NCI-H748 treated with DMSO at 0.1 percent for 48 hours (cell line): ENCODE data around the gene HSH2D.

Experiments used
- DNase-seq: peaks from one replicate; lab custom pipeline; 2025; lab: John Stamatoyannopoulos, UW

The HSH2D gene

DNA sequence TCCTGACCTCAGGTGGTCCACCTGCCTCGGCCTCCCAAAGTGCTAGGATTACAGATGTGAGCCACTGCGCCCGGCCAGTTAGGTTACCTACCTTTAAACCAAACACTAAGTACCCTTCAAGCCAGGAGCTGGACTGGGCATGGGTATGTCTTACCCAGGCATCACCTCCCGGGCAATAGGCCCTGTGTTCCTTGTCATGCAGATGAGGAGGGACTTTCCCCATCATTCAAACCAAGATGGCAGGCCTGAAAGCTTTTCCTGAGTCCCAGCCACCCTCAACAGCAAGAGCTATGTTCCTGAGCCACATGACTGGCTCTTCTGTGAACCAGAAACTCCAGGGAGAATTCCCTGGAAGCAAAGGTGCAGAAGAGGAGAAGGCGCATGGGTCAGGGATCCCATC is 22.3 kb upstream of the HSH2D start:
- DNase-seq = no peak

DNA sequence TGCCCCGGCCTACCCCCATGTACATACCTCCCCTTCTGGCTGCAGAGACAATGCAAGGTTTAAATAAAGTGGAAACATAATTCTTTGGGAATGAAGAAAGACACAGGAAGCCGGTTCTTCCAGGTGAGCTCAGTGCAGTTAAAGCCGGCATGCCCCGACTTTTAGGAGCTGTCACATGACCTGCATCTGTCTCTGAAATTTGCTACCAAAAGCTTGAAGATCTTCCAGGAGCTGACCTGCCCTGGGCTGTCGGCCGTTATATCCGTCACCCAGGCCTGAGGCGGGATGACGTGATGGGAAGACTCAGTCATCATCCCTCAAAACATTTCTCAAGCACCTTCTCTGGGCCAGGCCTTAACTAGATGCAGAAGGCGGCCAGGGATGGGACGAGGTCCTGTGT is 21.5 kb upstream of the HSH2D start:
- no peak for DNase-seq

DNA sequence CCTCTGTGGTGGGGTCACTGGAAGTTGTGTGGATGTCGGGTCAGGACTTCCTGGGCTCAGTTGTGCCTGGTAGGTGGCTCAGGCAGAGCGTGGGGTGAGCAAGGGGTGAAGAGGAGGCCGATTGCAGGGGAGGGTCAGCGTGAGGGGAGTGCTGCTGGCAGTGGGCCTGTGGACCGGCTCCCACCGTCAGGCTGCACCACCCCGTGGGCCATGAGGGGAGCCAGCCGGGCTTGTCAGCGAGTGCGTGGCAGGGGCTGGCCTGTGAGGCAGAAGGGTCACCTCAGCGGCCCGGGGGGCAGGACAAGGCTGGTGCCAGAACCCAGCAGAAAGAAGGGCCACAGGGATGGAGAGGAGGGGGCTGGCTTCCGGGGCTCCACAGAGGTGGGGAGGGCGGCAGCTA is 18.5 kb upstream of the HSH2D start:
- no peak for DNase-seq

DNA sequence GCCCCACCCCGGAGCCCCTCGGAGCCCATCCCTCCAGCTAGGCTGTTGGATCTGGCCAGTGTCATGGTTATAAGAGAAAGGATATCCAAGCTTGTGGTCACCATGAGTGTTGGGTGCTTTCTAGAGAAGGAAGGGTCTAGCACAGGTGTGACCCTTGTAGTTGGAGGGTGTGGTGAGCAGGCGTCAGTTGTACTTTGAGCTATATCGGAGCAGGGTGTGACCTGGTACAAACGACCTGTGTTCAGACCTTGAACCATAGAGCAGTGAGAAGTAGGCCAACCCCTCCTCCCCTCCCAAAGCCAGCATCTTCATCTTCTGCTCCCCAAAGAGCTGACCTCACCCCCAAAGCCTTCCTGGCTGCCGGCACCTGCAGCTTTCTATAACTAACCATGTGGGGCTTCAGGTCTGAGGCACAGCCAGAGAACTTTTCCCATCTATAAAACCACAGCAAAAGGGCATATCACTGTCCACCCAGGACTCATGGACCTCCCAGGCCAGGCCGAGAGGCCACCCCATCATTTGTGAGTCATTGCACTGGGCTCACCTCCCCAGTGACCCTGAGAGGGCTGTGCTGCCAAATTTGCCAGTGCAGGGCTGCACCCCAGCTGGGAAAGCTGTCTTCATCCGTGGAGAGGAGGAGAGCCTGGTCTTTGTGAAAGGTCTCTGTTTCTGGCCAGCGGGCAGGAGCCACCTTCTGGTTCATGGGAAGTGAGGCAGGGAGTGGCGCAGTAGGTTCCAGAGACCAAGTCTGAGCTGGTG is 17.6 kb upstream of the HSH2D start:
- DNase-seq = no peak

DNA sequence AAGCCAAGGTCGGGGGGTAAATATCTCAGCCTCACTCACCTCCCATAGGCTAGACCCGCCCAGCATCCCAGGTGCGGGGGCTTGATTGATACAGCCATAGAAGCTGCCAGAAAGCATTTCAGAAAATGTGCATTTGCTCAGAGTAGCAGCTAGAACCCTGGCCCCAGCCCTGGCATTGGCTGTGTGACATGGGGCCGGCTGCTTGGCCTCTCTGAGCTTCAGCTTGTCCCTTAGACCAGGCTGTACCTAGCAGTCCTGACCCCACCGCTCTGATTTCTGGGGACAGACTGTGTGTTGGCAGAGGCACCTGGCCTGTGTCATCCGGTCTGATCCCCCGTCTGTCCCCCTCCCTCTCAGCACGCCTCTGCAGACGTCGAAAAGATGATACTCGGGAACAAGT is 16.4 kb upstream of the HSH2D start:
- no peak for DNase-seq

DNA sequence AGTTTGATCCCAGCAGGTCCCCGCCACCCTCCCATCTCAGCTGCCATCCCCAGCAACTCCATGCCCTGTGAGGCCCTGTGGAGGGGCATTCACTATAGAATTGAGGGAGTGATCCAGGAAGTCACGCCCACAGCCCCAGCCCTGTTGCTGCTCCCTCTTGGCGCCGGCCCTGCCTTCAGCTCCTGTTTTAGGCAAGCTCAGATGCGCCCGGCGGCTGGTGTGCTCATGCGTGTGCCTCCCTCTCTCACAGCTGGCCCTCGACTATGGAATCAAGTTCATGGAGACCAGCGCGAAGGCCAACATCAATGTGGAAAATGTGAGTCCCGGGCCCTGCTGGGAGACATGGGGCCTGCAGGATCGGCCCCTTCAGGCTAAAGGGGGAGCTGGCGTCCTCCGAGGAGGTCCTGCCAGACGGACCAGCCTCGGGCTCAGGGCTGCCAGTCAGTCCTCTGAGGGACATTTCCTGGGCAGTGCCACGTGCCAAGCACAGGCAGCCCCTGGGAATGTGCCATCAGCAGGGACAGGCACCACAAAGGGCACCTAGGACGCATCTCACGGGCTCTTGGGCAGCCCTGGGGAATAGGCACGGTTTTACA is 15.6 kb upstream of the HSH2D start:
- DNase-seq = no peak

DNA sequence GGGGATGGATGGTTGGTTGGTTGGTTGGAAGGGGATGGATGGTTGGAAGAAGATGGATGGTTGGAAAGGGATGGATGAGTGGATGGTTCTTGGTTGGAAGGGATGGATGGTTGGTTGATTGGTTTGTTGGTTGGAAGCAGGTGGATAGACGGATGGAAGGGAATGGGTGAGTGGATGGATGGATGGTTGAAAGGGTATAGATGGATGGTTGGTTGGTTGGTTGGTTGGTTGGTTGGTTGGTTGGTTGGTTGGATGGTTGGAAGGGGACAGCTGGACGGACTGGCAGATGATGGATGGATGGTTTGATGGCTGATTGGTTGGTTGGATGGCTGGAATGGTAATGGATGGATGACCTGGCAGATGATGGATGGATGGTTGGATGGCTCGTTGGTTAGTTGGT is 11.8 kb upstream of the HSH2D start:
- no peak for DNase-seq

DNA sequence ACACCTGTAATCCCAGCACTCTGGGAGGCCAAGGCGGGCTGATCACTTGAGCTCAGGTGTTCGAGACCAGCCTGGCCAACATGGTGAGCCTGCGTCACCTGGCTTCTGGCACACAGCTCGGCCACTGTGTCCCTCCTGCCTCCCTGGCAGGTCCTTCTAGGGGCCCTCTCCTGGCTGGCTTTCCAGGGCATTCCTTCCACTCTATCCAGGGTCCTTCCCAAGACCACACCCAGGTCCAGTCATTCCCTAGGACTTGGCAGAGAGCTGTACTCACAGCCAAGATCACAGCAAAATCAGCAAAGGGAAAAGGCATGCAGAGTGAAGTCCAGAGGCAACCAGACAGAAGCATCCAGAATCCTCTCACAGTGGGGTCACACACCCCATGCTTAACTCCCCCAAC is 9.7 kb upstream of the HSH2D start:
- no peak for DNase-seq

DNA sequence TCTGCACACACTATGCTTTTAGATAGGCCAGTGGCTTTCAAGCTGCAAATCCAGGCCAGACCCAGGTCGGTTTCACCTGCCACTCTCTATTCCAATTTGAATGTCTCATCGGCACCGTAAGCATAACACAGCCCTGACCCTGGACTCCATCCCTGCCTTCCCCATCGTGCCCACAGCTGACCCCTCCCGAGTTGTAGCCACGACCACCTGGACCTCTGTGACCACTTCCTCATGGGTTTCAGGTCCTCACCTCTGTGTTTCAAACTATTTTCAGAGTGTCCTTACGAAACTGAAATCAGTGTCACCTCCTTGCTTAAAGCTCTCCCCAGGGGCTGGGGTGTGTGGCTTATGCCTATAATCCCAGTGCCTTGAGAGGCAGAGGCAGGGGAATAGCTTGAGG is 9.0 kb upstream of the HSH2D start:
- DNase-seq = no peak

DNA sequence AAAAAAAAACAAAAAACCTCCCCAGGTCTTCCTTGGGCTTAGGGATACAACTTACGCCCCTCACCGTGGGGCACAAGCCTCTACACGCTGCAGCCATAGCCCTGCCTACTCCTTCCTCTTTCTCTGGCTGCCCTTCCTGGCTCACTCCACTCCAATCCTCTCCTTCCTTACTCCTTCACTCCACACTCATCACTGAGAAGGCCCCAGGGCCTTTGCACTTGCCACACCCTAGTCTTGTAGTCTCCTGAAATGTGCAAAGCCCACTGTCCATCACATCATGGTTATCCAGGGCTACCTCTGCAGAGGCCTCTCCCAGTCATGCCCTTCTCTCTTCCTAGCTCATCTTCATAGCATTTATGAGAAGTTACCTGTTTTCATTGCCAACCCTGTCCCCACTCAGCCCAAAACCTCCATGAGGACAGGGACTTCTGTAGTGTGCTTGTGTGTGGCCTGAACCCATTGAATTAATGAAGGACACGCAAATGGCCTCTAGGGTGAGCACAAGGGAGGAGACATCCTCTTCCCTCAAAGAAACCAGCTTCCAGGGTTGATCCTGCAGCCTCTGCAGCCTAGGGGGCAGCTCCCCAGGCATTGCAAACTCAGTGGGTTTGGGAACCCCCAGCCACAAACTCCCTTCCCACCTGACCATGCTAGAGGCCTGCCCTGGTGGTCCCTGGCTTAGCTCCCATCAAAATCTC is 7.9 kb upstream of the HSH2D start:
- no peak for DNase-seq

DNA sequence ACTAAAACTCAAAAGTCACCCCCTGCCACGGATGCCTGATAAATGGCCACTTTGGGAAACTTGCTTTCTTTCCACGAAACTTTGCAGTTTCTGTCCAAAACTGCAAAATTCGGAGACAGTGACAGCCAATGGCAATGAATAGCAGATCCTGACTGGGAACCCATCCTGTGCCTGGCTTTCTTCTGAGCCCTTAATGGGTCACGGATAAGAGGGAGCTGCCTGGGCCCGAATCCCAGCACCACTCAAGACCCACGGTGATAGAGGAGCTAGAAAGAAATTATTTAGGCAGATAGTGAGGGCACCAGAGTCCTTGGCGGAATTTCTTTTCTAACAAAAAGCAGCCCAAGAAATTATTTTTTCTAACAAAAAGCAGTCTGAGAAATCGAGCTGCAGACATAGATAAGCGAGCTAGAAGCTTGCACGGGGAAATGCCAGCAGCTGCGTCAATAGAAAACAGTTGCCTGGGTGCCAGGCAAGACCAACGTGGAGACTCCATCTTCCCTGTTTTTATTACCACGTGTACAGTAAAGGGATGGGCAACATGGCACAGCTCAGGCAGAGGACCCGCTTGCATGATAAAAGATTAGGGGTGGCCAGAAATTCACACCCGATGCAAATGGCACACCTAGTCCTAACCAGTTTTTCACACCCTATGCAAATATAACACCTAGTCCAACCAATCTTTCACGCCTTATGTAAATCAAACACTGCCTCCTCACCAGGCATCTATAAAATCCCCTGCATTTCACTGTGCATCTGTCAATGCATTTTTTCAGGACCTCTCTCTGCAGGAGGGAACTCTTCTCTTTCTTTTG is 7.1 kb upstream of the HSH2D start:
- no peak for DNase-seq

DNA sequence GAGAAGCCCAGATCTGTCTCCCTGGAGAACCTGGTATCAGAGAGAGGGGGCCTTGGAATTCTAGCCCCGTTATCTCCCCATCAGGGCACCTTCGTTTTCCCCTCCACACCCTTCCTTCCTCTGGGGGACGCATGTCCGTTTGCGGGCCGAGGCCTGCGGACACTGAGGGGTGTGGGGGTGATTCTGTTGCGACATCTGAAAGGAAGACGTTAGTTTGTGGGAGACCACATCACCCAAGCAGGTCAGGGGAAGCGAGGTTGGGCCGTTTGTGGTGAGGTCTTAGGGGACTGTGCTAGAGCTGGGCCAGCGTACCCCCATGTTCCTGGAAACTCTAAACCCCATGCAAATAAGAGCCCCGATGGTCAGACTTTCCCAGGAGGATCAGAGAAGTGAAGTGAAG is 3.7 kb upstream of the HSH2D start:
- no peak for DNase-seq

DNA sequence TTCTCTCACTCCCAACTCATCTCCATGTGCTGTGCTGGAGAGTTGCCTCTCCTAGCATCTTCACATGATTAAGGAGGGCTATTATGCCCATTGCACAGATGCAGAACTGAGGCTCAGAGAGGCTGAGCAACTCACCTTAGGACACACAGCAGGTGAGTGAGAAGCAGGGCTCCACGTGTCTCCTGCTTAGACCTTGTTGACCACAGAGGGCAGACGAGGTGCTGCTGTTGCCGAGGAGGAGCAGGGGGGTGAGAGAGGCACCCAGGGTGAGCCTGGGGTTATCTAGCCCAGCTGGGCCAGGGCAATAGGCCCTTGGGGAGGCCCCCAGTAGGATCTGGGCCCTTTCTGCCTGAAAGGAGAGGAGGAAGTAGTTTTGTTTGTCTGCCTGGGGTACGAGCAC is 2.4 kb upstream of the HSH2D start:
- DNase-seq = no peak

DNA sequence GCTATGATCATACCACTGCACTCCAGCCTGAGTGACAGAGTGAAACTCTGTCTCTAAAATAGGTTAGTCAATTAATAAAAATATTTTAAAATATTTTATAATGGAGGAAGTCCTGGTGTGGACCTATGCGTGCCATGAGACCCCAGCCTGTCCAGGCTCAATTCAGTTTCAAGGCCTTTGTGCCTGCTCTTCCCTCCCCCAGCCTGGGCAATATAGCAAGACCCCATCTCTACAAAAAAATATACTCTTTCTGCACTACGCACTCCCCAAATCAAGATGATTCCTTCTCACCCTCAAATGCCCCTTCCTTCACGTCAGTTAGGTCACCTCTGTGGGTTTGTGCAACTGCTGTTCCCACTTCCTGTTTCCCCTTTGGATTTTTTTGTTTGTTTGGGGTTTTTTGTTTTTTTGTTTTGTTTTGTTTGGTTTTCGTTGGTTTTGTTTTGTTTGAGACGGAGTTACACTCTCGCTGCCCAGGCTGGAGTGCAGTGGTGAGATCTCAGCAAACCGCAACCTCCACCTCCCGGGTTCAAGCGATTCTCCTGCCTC is 1.4 kb upstream of the HSH2D start:
- no peak for DNase-seq

DNA sequence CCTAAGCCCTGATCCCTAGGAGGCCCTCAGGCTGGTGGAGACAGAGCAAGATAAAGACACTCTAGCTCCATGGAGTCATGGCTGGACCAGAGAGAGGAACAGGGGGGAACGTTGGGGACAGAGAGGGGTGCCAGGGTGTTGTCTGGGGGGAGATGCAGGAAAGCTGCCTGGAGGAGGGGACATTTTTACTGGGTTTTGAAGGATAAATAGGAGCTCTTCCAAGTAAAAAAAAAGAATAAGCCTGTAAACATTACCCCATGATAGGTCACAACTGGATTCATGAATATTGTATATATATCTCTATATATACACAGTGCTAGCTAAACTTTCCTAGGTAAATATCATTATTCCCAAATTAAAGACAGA is 714 bp downstream of the HSH2D start:
- no peak for DNase-seq

DNA sequence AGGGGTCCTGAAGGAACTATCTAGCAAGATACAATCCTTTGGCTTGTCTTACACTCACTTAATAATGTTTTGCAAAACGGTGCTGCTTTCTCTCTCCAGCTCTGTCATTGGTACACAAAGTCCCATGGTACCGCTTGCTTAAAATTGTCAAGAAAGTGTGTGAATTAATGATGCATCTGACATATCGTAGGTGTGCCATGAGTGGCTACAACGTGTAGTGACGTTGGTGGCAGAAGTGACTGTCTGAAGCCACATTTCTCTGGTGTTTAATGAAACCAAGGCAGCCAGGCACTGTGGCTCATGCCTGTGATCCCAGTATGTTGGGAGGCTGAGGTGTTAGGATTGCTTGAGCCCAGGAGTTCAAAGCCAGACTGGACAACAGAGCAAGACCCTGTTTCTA is 2.6 kb downstream of the HSH2D start:
- DNase-seq = no peak

DNA sequence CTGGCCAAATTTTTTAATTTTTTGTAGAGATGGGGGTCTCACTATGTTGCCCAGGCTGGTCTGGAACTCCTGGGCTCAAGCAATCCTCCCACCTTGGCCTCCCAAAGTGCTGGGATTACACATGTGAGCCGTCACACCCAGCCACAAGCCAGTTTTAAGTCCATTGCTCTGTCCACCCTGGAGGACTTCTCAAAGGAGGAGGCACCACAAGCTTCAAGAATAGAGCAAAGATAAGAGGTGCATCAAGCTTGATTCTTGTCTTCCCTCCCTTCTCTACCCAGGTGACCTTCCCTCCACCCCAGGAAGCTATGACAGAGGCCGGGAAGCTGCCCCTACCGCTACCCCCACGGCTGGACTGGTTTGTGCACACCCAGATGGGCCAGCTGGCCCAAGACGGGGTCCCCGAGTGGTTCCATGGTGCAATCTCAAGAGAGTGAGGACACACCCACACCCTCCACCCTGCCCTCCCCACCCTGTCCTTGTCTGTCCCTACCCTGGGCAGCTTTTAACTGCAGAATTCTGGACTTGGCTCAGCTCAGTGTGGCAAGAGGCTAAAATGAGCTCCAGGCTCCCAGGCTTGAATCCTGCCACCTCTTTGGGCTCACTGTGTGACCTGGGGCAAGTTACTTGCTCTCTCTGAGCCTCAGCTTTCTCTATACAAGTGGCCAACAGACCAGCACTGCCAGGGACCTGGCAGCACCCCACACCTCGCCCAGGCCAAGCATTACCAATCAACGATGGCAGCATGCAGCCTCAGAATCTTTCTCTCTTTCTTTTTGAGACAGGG is 5.2 kb downstream of the HSH2D start:
- DNase-seq = no peak

DNA sequence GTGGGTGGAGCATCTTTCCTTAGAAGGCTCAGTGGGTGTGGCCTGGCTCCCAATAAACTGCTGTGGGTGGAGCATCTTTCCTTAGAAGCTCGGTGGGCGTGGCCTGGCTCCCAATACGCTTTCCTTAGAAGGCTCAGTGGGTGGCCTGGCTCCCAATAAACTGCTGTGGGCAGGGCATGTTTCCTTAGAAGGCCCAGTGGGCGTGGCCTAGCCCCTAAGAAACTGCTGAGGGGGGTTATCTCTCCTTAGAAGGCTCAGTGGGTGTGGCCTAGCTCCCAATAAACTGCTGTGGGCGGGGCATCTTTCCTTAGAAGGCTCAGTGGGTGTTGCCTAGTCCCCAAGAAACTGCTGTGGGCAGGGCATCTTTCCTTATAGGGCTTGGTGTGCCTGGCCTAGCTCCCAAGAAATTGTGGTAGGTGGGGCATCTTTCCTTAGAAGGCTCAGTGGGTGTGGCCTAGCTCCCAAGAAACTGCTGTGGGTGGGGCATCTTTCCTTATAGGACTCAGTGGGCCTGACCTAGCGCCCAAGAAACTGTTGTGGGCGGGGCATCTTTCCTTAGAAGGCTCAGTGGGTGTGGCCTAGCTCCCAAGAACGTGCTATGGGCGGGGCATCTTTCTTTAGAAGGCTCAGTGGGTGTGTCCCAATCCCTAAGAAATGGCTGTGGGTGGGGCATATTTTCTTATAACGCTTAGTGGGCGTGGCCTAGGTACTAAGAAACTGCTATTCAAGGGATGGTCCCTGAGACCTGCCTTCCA is 10.3 kb downstream of the HSH2D start:
- DNase-seq = no peak

DNA sequence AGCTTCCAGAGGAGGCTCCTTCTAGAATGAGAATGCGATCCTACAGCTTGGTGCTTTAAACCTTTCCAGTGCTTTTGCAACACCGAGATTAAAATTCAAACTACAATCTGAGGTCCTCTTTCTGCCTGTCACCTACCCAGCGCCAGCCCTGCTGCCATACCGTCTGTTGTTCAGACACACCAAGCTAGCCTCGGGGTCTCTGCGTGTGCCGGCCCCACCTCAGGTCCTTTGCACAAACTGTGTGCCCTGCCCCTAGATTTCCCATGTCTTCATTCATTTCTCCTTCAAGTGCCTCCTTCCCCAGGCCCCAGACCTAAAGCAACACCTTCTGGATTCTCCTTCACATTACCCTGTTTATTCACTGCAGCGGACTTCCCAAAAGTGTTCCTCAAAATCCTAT is 11.1 kb downstream of the HSH2D start:
- DNase-seq = no peak

DNA sequence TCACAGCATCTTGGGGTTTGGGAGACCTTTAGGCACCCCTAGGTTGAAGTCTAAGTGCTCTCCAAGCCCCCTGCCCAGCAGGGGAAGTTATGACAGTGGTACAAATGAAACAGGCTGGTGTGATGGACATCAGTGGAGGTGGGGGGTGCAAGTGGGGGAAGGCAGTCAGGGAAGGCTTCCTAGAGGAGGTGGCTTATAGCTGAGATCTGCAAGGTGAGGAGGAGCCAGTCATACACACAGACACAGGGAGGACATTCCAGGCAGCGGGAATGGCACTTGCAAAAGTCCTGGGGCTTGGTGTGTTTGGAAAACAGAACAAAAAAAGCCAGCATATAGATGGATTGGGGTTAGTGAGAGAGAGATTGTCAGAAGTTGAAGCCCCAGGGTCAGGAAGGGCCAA is 11.6 kb downstream of the HSH2D start:
- no peak for DNase-seq

DNA sequence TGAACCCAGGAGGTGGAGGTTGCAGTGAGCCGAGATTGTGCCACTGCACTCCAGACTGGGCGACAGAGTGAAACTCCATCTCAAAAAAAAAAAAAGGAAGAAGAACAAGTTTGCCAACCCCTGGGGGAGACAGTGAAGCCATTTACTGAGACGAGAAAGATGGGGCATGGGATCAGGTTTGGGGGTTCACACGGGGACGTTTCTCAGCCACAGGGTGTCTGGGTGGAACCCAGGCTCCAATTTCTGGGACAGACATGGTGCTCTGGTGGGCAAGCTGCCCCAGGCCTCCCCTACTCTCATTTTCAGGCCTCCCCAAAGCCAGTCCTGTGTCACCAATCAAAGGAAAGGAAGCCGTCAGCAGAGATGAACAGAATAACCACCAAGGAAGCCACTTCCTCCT is 13.4 kb downstream of the HSH2D start:
- no peak for DNase-seq
